NCI-H128 (cell line): Measurements from ENCODE around the gene TTYH1.
A peak's percentile ranks its signal among the peaks of the same experiment; 100 is the strongest.

ENCODE experiments used
- DNase-seq: peaks from one replicate; lab custom pipeline; 2025; ENCODE audit not compliant: unreplicated experiment; lab: John Stamatoyannopoulos, UW

TTYH1 gene

GRCh38 chr19:54473892-54474372 lies 58.7 kb downstream of the TTYH1 start:
- no peak for DNase-seq

- DNase-seq: no peak
These were observed 60.4 kb downstream of the TTYH1 start for GRCh38 chr19:54475706-54476105.

GRCh38 chr19:54477650-54478049 lies 62.4 kb downstream of the TTYH1 start:
- no peak for DNase-seq

- DNase-seq: peak; percentile 7
These were observed 63.5 kb downstream of the TTYH1 start for GRCh38 chr19:54478677-54479266.

- no peak for DNase-seq
These were observed 64.8 kb downstream of the TTYH1 start for GRCh38 chr19:54480051-54480450.

- no peak for DNase-seq
These were observed 66.2 kb downstream of the TTYH1 start for GRCh38 chr19:54481326-54481930.

- DNase-seq: no peak
These were observed 67.6 kb downstream of the TTYH1 start for GRCh38 chr19:54482889-54483288.

- no peak for DNase-seq
These were observed 69.2 kb downstream of the TTYH1 start for GRCh38 chr19:54484451-54484850.

- no peak for DNase-seq
These were observed 70.6 kb downstream of the TTYH1 start for GRCh38 chr19:54485851-54486250.
